ENCODE results near the gene FMN1. TPM values are rescaled to one million over a fixed set of nuclear protein-coding genes. Genes with fewer than 3 reads are reported as not detected.

The FMN1 gene
- total RNA-seq, 1 experiment from 2014 or later, result 3.9 TPM

DNA sequence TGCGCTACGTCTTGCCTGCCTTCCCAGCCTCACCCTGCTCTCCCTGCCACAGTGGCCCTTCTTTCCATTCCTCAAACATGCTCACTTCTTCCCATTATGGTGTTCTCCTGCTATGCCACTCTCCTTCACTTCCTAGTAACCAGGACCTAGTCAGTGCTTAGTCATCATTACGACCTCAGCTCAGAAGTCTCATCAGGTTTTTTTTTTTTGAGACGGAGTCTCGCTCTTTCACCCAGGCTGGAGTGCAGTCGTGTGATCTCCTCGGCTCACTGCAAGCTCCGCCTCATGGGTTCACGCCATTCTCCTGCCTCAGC, 327.2 kb downstream of the FMN1 start:
- TF ChIP-seq POLR2AphosphoS5 (IDR thresholded peaks at IDR 0.05; ENCODE audit: low read depth, low read length), result no peak
- TF ChIP-seq, protein P1, sequence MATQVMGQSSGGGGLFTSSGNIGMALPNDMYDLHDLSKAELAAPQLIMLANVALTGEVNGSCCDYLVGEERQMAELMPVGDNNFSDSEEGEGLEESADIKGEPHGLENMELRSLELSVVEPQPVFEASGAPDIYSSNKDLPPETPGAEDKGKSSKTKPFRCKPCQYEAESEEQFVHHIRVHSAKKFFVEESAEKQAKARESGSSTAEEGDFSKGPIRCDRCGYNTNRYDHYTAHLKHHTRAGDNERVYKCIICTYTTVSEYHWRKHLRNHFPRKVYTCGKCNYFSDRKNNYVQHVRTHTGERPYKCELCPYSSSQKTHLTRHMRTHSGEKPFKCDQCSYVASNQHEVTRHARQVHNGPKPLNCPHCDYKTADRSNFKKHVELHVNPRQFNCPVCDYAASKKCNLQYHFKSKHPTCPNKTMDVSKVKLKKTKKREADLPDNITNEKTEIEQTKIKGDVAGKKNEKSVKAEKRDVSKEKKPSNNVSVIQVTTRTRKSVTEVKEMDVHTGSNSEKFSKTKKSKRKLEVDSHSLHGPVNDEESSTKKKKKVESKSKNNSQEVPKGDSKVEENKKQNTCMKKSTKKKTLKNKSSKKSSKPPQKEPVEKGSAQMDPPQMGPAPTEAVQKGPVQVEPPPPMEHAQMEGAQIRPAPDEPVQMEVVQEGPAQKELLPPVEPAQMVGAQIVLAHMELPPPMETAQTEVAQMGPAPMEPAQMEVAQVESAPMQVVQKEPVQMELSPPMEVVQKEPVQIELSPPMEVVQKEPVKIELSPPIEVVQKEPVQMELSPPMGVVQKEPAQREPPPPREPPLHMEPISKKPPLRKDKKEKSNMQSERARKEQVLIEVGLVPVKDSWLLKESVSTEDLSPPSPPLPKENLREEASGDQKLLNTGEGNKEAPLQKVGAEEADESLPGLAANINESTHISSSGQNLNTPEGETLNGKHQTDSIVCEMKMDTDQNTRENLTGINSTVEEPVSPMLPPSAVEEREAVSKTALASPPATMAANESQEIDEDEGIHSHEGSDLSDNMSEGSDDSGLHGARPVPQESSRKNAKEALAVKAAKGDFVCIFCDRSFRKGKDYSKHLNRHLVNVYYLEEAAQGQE (IDR thresholded peaks at IDR 0.05; ENCODE audit: insufficient read depth in 1 of 2, low read depth in 2 of 2, low read length in 1 of 2), result no peak
- no peaks in the 10 kb centered on the region for H3K27me3 ChIP-seq (ENCODE audit: control insufficient read depth, insufficient read depth, low read length)
- in situ Hi-C loops (cut with HindIII; ENCODE audit: low pct_unique_long_range_greater_than_20kb, low sequenced_read_pairs) (no loop called here), intact Hi-C loops (cut with micrococcal nuclease; ENCODE audit: unreplicated experiment) (no loop called here)
- ATAC-seq, result peak; percentile 51; the same call in 1 of the 2 replicates
- H3K4me1 ChIP-seq (ENCODE audit: control insufficient read depth, insufficient read depth, low read length), result no peaks in the 10 kb centered on the region
- ChIA-PET CTCF (no interaction called here), POLR2A (no interaction called here)
- no peaks in the 10 kb centered on the region for H3K36me3 ChIP-seq (ENCODE audit: control insufficient read depth, insufficient read depth, low read length)
- no peaks in the 10 kb centered on the region for H3K9me3 ChIP-seq (ENCODE audit: control insufficient read depth, insufficient read depth, low read depth, low read length)
- H3K27ac ChIP-seq (ENCODE audit: low read length), result no peak overlapping the region
- DNase-seq (ENCODE audit: low read depth, low spot score), result no peak
- BruUV-seq (replicated peaks), result no TSS peak
- no peak overlapping the region for H3K4me3 ChIP-seq (ENCODE audit: low read depth in 2 of 2, low read length in 2 of 2)

DNA sequence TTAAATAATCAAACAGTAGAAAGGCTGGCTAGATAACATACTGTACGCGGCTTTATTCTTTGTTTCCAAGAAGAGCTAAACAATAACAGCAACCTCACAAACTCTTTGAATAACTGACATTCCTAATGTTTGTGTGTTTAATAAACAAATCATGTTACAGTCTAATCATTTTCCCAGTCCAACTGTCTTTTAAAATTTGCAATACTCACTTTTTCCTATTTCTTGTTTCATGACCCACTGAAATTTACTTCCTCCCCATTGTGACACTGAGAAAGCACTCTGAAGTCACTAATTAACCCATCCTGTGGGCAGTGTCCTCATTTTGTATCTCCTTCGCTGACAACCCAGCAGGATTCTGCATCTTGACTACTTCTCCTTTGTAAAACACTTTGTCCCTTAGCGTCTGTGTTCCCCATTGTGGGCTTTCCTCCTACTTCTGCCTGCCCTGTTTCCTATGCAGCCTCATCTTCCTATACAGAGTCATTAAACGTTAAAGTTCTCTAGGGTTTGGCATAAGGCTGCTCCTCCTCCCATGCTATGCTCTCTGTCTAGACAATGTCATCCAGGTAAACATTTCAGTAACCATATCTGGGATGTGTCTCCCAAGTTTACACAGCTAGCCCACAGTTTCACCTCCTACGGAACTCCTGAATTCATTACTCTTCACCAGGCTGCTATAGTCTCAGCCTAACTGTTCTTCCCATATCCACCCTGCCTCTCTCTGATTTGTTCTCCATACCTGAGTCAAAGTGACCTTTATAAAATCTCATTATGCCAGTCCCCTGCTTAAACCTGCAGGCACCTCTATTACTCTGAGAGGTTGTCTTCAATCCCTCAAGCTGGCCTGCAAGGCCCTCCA, 327.8 kb downstream of the FMN1 start:
- Histone ChIP-seq H3K27ac (ENCODE audit: low read length) (no peak overlapping the region), H3K4me3 (ENCODE audit: low read depth in 2 of 2, low read length in 2 of 2) (no peak overlapping the region), H3K9me3 (ENCODE audit: control insufficient read depth, insufficient read depth, low read depth, low read length) (no peaks in the 10 kb centered on the region), H3K27me3 (ENCODE audit: control insufficient read depth, insufficient read depth, low read length) (no peaks in the 10 kb centered on the region), H3K4me1 (ENCODE audit: control insufficient read depth, insufficient read depth, low read length) (peaks cover 4% of the 10 kb centered on the region; the same call in 1 of the 2 replicates), H3K36me3 (ENCODE audit: control insufficient read depth, insufficient read depth, low read length) (no peaks in the 10 kb centered on the region)
- BruUV-seq (replicated peaks), result no TSS peak
- CTCF ChIA-PET, result no interaction called here
- TF ChIP-seq, protein P2, sequence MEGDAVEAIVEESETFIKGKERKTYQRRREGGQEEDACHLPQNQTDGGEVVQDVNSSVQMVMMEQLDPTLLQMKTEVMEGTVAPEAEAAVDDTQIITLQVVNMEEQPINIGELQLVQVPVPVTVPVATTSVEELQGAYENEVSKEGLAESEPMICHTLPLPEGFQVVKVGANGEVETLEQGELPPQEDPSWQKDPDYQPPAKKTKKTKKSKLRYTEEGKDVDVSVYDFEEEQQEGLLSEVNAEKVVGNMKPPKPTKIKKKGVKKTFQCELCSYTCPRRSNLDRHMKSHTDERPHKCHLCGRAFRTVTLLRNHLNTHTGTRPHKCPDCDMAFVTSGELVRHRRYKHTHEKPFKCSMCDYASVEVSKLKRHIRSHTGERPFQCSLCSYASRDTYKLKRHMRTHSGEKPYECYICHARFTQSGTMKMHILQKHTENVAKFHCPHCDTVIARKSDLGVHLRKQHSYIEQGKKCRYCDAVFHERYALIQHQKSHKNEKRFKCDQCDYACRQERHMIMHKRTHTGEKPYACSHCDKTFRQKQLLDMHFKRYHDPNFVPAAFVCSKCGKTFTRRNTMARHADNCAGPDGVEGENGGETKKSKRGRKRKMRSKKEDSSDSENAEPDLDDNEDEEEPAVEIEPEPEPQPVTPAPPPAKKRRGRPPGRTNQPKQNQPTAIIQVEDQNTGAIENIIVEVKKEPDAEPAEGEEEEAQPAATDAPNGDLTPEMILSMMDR (IDR thresholded peaks at IDR 0.05), result no peak
- TF ChIP-seq POLR2AphosphoS5 (IDR thresholded peaks at IDR 0.05; ENCODE audit: low read depth, low read length) (no peak), SIN3A (IDR thresholded peaks at IDR 0.05; ENCODE audit: borderline replicate concordance, insufficient read depth, low read depth, low read length) (no peak), TCF7L2 (IDR thresholded peaks at IDR 0.05; ENCODE audit: low read depth, low read length) (no peak)
- TF ChIP-seq, protein P1 (IDR thresholded peaks at IDR 0.05; ENCODE audit: insufficient read depth in 1 of 2, low read depth in 2 of 2, low read length in 1 of 2), result no peak
- POLR2A ChIA-PET, result no interaction called here
- ATAC-seq (peak; percentile 38; the same call in 1 of the 2 replicates), DNase-seq (ENCODE audit: low read depth, low spot score) (no peak)
- intact Hi-C loops (cut with micrococcal nuclease; ENCODE audit: unreplicated experiment) (no loop called here), in situ Hi-C loops (cut with HindIII; ENCODE audit: low pct_unique_long_range_greater_than_20kb, low sequenced_read_pairs) (no loop called here)
